H1 (cell line): ENCODE data around the gene RNF220.

ENCODE experiments used
- CTCF ChIP-seq, 3 experiments: IDR thresholded peaks; 1 replicate in 2 of 3; 2 replicates in 1 of 3; pipeline versions ENCODE4 v1.5.1 to v1.6.1; 2011; ENCODE audit warnings: low read length in 3 of 3, mild to moderate bottlenecking in 3 of 3, inconsistent platforms in 2 of 3, low read depth in 1 of 3, moderate library complexity in 1 of 3; ENCODE audit not compliant: insufficient read depth in 1 of 3; ENCODE audit errors: control extremely low read depth in 1 of 3
- EZH2 ChIP-seq: fragments of 200-600 bp; sonication (generic); IDR thresholded peaks from 2 replicates; pipeline ENCODE4 v1.7.1; 2012; ENCODE audit warnings: low read depth, mild to moderate bottlenecking, moderate library complexity, low read length, inconsistent platforms; ENCODE audit not compliant: severe bottlenecking

- TF ChIP-seq CTCF (IDR thresholded peaks at IDR 0.05; ENCODE audit: control extremely low read depth in 1 of 3, insufficient read depth in 1 of 3, low read depth in 1 of 3, low read length in 3 of 3) (no peak), EZH2 (no peak)
Measured at GRCh38 chr1:44636688-44637598, 231.9 kb downstream of the RNF220 start.
